HepG2 (cell line): ENCODE measurements around the gene PBX4. TPM values are rescaled to one million over a fixed set of nuclear protein-coding genes. Genes with fewer than 3 reads are reported as not detected.

Experiments
- ATAC-seq: fragments of 200-7000 bp; cut with Tn5 transposase; 3 replicates; pipeline ENCODE4 v1.9.1; 2020; ENCODE audit warnings: mild to moderate bottlenecking, moderate library complexity
- BruUV-seq: library from RNA; stranded (reverse); fragments of 400-500 nt; replicated peaks from 2 replicates; lab custom pipeline; 2021; lab: Mats Ljungman, UMichigan
- CTCF ChIA-PET: fragments of 300-600 bp; formaldehyde crosslinking; extraction: SDS; loops from one replicate; lab custom pipeline; 2021; ENCODE audit warnings: low total read pairs, inconsistent platforms, low intra/inter-chr PET ratio; lab: Yijun Ruan, JAX
- POLR2A ChIA-PET: fragments of 350-600 bp; sonication (Branson Sonifier 250); formaldehyde crosslinking; loops from one replicate; lab custom pipeline; 2020; ENCODE audit warnings: antibody characterized with exemption, inconsistent platforms; lab: Yijun Ruan, JAX
- DNase-seq: peaks from one replicate; pipeline ENCODE4 v3.0.0-alpha.2; 2015; ENCODE audit warnings: low spot score
- FAIRE-seq: peaks from 3 replicates; lab custom pipeline; 2011; peaks lifted over from hg19 to GRCh38; lab: Jason Lieb, UNC
- H2AFZ ChIP-seq: one replicate; pipeline ENCODE4 v1.6.1; 2011; ENCODE audit warnings: low read length, inconsistent platforms
- H3K27ac ChIP-seq: fragments of 300-600 bp; 3 replicates; pipeline ENCODE4 v1.8.0; 2011; ENCODE audit warnings: mixed run types, mild to moderate bottlenecking, mixed read lengths, low read length, inconsistent platforms; ENCODE audit not compliant: insufficient read depth; ENCODE audit errors: extremely low read length
- H3K27me3 ChIP-seq, 2 experiments: fragments of 200-600 bp in 1 of 2; 2 replicates in 1 of 2; 3 replicates in 1 of 2; pipeline versions ENCODE4 v1.6.0 to v1.8.0; 2011; ENCODE audit warnings: low read length in 2 of 2, mild to moderate bottlenecking in 2 of 2, moderate library complexity in 2 of 2, inconsistent platforms in 1 of 2; ENCODE audit not compliant: insufficient read depth in 2 of 2, control insufficient read depth in 1 of 2
- H3K36me3 ChIP-seq, 2 experiments: fragments of 200-600 bp in 1 of 2; replicated peaks in 1 of 2; 2 replicates in 1 of 2; 3 replicates in 1 of 2; pipeline versions ENCODE4 v1.5.1 to v1.8.0; 2011; ENCODE audit warnings: low read length in 2 of 2, inconsistent platforms in 1 of 2; ENCODE audit not compliant: insufficient read depth in 2 of 2, control insufficient read depth in 1 of 2
- H3K4me1 ChIP-seq: 2 replicates; pipeline ENCODE4 v1.5.1; 2012; ENCODE audit warnings: low read length, inconsistent platforms; ENCODE audit not compliant: insufficient read depth
- H3K4me2 ChIP-seq: 2 replicates; pipeline ENCODE4 v1.6.0; 2011; ENCODE audit warnings: low read depth, low read length, inconsistent platforms
- H3K4me3 ChIP-seq, 3 experiments: fragments of 200-600 bp in 1 of 3; sonication (generic), shearing (Covaris generic) in 1 of 3; replicated peaks in 1 of 3; 2 replicates each; pipeline ENCODE4 v1.5.1; 2011 to 2016; ENCODE audit warnings: low read length in 3 of 3, inconsistent platforms in 2 of 3, low read depth in 2 of 3, mild to moderate bottlenecking in 2 of 3, control low read depth in 1 of 3, mixed read lengths in 1 of 3; ENCODE audit not compliant: insufficient read depth in 1 of 3
- H3K79me2 ChIP-seq: one replicate; pipeline ENCODE4 v1.6.1; 2011; ENCODE audit warnings: low read length, inconsistent platforms; ENCODE audit not compliant: insufficient read depth
- H3K9ac ChIP-seq: 2 replicates; pipeline ENCODE4 v1.6.0; 2011; ENCODE audit warnings: mild to moderate bottlenecking, low read depth, low read length, inconsistent platforms; ENCODE audit not compliant: insufficient read depth
- H3K9me3 ChIP-seq: 2 replicates; pipeline ENCODE4 v1.5.1; 2012; ENCODE audit warnings: mild to moderate bottlenecking, low read length
- H4K20me1 ChIP-seq: 2 replicates; pipeline ENCODE4 v1.6.0; 2011; ENCODE audit warnings: inconsistent platforms, mild to moderate bottlenecking, low read length, moderate library complexity; ENCODE audit not compliant: insufficient read depth
- ATRX ChIP-seq: sonication (generic); formaldehyde crosslinking; IDR thresholded peaks from 2 replicates; pipeline ENCODE4 v1.4.0; 2020; ENCODE audit warnings: missing genetic modification reagents, borderline replicate concordance
- GTF2F1 ChIP-seq: fragments of 150-350 bp; IDR thresholded peaks from 2 replicates; pipeline ENCODE4 v1.6.1; 2014; ENCODE audit warnings: low read length
- HOXA5 ChIP-seq: sonication (generic); formaldehyde crosslinking; IDR thresholded peaks from 2 replicates; pipeline ENCODE4 v1.4.0; 2020; ENCODE audit warnings: missing genetic modification reagents
- PAWR ChIP-seq: sonication (generic); formaldehyde crosslinking; IDR thresholded peaks from 2 replicates; pipeline ENCODE4 v1.4.0; 2020; ENCODE audit warnings: missing genetic modification reagents, mild to moderate bottlenecking, borderline replicate concordance
- SMAD1 ChIP-seq: sonication (generic); formaldehyde crosslinking; IDR thresholded peaks from 2 replicates; pipeline ENCODE4 v1.4.0; 2020; ENCODE audit warnings: missing genetic modification reagents, low read depth, mild to moderate bottlenecking, borderline replicate concordance
- ZNF598 ChIP-seq: sonication (generic); formaldehyde crosslinking; IDR thresholded peaks from 2 replicates; pipeline ENCODE4 v1.5.1; 2020; ENCODE audit warnings: mild to moderate bottlenecking, missing genetic modification reagents, borderline replicate concordance
- ZNF616 ChIP-seq: sonication (generic); formaldehyde crosslinking; IDR thresholded peaks from 2 replicates; pipeline ENCODE4 v1.5.0; 2020; ENCODE audit warnings: low read depth, mild to moderate bottlenecking, missing genetic modification reagents
- ZNF883 ChIP-seq: sonication (generic); formaldehyde crosslinking; IDR thresholded peaks from 2 replicates; pipeline ENCODE4 v1.5.1; 2020; ENCODE audit warnings: mild to moderate bottlenecking, missing genetic modification reagents; ENCODE audit errors: not compliant biosample characterization
- WGBS: methylation state at CpG from one replicate; pipeline ENCODE4 v1.1.6; 2017; ENCODE audit warnings: low lambda C conversion rate; 5-methylcytosine and 5-hydroxymethylcytosine counted together
- in situ Hi-C: cut with HindIII; loops from 2 replicates; pipeline ENCODE4 v1.10.0; 2017; ENCODE audit warnings: low pct_unique_long_range_greater_than_20kb; ENCODE audit not compliant: extremely low pct_ligation_motif_present
- intact Hi-C: fragments of 100-400 bp; cut with micrococcal nuclease; formaldehyde crosslinking; loops from one replicate; pipeline ENCODE4 v1.10.0; 2022; ENCODE audit not compliant: unreplicated experiment
- polyA plus RNA-seq, 8 experiments: library from polyadenylated mRNA; depleted of rRNA in 3 of 8; stranded (reverse) in 7 of 8; unstranded in 1 of 8; fragments of >200 nt; fragmentation: Illumina TruSeq in 4 of 8; extraction: Trizol in 4 of 8; gene quantifications; 2 replicates each; pipeline versions ENCODE4 v1.2.1 to v1.2.3, GENCODE V29; 2011 to 2016; ENCODE audit warnings: low read depth in 4 of 8, missing spikeins in 1 of 8, mixed read lengths in 1 of 8; ENCODE audit not compliant: insufficient read depth in 1 of 8
- total RNA-seq, 5 experiments: library from RNA; depleted of rRNA; stranded (reverse); fragments of >200 nt; fragmentation: Illumina TruSeq; extraction: Trizol; gene quantifications; 2 replicates each; pipeline ENCODE4 v1.2.3, GENCODE V29; 2016; ENCODE audit warnings: low read depth in 1 of 5
- TF ChIP-seq, protein P1 (sequence below): sonication (generic); formaldehyde crosslinking; IDR thresholded peaks from 2 replicates; pipeline ENCODE4 v1.5.0; 2020; ENCODE audit warnings: mild to moderate bottlenecking, missing genetic modification reagents, moderate library complexity
- TF ChIP-seq, protein P2 (sequence below): sonication (generic); formaldehyde crosslinking; IDR thresholded peaks from 2 replicates; pipeline ENCODE4 v1.4.0; 2020; ENCODE audit warnings: missing genetic modification reagents
- TF ChIP-seq, protein P3 (sequence below): sonication (generic); formaldehyde crosslinking; IDR thresholded peaks from 2 replicates; pipeline ENCODE4 v1.4.0; 2020; ENCODE audit warnings: missing genetic modification reagents, mild to moderate bottlenecking, borderline replicate concordance
- TF ChIP-seq, protein P4 (sequence below): sonication (generic); formaldehyde crosslinking; IDR thresholded peaks from 2 replicates; pipeline ENCODE4 v1.4.0; 2020; ENCODE audit warnings: missing genetic modification reagents

PBX4 gene
- total and polyA plus RNA-seq, 2 of the 13 experiments (the other 11 are each of a cell fraction or from before 2014, with no cell fraction given), result not detected

DNA sequence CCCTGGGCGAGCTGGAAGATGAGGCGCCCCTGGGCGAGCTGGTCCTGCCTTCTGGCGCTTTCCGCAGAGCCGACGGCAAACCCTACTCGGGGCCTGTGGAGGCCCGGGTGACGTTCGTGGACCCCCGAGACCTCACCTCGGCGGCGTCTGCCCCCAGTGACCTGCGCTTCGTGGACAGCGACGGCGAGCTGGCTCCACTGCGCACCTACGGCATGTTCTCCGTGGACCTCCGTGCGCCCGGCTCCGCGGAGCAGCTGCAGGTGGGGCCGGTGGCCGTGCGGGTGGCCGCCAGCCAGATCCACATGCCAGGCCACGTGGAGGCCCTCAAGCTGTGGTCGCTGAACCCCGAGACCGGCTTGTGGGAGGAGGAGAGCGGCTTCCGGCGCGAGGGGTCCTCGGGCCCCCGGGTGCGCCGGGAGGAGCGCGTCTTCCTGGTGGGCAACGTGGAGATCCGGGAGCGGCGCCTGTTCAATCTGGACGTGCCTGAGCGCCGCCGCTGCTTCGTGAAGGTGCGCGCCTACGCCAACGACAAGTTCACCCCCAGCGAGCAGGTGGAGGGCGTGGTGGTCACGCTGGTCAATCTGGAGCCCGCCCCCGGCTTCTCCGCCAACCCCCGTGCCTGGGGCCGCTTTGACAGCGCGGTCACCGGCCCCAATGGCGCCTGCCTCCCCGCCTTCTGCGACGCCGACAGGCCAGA is 74.1 kb downstream of the PBX4 start (continued):
- TF ChIP-seq, protein P1, sequence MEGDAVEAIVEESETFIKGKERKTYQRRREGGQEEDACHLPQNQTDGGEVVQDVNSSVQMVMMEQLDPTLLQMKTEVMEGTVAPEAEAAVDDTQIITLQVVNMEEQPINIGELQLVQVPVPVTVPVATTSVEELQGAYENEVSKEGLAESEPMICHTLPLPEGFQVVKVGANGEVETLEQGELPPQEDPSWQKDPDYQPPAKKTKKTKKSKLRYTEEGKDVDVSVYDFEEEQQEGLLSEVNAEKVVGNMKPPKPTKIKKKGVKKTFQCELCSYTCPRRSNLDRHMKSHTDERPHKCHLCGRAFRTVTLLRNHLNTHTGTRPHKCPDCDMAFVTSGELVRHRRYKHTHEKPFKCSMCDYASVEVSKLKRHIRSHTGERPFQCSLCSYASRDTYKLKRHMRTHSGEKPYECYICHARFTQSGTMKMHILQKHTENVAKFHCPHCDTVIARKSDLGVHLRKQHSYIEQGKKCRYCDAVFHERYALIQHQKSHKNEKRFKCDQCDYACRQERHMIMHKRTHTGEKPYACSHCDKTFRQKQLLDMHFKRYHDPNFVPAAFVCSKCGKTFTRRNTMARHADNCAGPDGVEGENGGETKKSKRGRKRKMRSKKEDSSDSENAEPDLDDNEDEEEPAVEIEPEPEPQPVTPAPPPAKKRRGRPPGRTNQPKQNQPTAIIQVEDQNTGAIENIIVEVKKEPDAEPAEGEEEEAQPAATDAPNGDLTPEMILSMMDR (CRISPR knock-in tag), result no peak
- TF ChIP-seq, protein P2, sequence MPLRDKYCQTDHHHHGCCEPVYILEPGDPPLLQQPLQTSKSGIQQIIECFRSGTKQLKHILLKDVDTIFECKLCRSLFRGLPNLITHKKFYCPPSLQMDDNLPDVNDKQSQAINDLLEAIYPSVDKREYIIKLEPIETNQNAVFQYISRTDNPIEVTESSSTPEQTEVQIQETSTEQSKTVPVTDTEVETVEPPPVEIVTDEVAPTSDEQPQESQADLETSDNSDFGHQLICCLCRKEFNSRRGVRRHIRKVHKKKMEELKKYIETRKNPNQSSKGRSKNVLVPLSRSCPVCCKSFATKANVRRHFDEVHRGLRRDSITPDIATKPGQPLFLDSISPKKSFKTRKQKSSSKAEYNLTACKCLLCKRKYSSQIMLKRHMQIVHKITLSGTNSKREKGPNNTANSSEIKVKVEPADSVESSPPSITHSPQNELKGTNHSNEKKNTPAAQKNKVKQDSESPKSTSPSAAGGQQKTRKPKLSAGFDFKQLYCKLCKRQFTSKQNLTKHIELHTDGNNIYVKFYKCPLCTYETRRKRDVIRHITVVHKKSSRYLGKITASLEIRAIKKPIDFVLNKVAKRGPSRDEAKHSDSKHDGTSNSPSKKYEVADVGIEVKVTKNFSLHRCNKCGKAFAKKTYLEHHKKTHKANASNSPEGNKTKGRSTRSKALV (CRISPR knock-in tag), result no peak
- TF ChIP-seq ZNF883 (CRISPR knock-in tag) (no peak), SMAD1 (CRISPR knock-in tag) (no peak)

DNA sequence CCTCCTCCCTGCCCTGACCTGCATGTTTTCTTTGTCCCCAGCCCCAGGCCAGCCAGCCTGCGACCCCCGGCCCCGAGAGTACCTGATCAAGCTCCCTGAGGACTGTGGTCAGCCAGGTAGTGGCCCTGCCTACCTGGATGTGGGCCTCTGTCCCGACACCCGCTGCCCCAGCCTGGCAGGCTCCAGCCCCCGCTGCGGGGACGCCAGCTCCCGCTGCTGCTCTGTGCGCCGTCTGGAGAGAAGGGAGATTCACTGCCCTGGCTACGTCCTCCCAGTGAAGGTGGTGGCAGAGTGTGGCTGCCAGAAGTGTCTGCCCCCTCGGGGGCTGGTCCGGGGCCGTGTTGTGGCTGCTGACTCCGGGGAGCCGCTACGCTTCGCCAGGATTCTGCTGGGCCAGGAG is 74.8 kb downstream of the PBX4 start:
- FAIRE-seq, result no peak
- H3K36me3 ChIP-seq, result no peaks in the 10 kb centered on the region
- H3K9ac ChIP-seq, result no peak overlapping the region
- no peaks in the 10 kb centered on the region for H4K20me1 ChIP-seq
- no peak for ATAC-seq
- 0 out of 2 replicates have a peak, but pooled peaks cover 4% of the 10 kb centered on the region for H3K4me1 ChIP-seq
- CTCF ChIA-PET, result no interaction called here
- H3K27ac ChIP-seq, result no peak overlapping the region
- no peak overlapping the region for H3K4me2 ChIP-seq
- DNase-seq, result no peak
- H3K27me3 ChIP-seq, result peaks cover 4 to 32% of the 10 kb centered on the region in 2 experiments; a peak in 4 of 5 replicates
- WGBS, result 20% methylated on average over 4 of the region's 19 CpGs
- in situ Hi-C loops, result loop anchor here (25.0 kb wide), 1 partner anchor 419 kb away; no protein-coding TSS in a partner anchor
- H3K9me3 ChIP-seq, result no peaks in the 10 kb centered on the region
- BruUV-seq, result no TSS peak
- no peaks in the 10 kb centered on the region for H3K79me2 ChIP-seq
- H2AFZ ChIP-seq, result no peak overlapping the region
- H3K4me3 ChIP-seq, result no peak overlapping the region
- POLR2A ChIA-PET, result no interaction called here
- intact Hi-C loops, result no loop called here
- TF ChIP-seq, protein P3, sequence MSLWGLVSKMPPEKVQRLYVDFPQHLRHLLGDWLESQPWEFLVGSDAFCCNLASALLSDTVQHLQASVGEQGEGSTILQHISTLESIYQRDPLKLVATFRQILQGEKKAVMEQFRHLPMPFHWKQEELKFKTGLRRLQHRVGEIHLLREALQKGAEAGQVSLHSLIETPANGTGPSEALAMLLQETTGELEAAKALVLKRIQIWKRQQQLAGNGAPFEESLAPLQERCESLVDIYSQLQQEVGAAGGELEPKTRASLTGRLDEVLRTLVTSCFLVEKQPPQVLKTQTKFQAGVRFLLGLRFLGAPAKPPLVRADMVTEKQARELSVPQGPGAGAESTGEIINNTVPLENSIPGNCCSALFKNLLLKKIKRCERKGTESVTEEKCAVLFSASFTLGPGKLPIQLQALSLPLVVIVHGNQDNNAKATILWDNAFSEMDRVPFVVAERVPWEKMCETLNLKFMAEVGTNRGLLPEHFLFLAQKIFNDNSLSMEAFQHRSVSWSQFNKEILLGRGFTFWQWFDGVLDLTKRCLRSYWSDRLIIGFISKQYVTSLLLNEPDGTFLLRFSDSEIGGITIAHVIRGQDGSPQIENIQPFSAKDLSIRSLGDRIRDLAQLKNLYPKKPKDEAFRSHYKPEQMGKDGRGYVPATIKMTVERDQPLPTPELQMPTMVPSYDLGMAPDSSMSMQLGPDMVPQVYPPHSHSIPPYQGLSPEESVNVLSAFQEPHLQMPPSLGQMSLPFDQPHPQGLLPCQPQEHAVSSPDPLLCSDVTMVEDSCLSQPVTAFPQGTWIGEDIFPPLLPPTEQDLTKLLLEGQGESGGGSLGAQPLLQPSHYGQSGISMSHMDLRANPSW (CRISPR knock-in tag), result no peak
- TF ChIP-seq HOXA5 (no peak), ATRX (CRISPR knock-in tag) (no peak), GTF2F1 (no peak), ZNF598 (CRISPR knock-in tag) (no peak), ZNF616 (CRISPR knock-in tag) (no peak), PAWR (no peak)
- TF ChIP-seq, protein P4, sequence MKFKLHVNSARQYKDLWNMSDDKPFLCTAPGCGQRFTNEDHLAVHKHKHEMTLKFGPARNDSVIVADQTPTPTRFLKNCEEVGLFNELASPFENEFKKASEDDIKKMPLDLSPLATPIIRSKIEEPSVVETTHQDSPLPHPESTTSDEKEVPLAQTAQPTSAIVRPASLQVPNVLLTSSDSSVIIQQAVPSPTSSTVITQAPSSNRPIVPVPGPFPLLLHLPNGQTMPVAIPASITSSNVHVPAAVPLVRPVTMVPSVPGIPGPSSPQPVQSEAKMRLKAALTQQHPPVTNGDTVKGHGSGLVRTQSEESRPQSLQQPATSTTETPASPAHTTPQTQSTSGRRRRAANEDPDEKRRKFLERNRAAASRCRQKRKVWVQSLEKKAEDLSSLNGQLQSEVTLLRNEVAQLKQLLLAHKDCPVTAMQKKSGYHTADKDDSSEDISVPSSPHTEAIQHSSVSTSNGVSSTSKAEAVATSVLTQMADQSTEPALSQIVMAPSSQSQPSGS (CRISPR knock-in tag), result no peak
